Stimulated activated CD8-positive, alpha-beta memory T cell treated with anti-CD3 and anti-CD28 coated beads, Interleukin-7, amount 100 ng/mL, for 48 hours (primary cell): Measurements from ENCODE around the gene SLC6A3.
"Not testable (repeated sequence)": the region's sequence is repeated elsewhere in the genome, so short reads cannot be mapped to it uniquely, and the experiment has no call there.

Source experiments
- DNase-seq, 2 donors: peaks; one replicate each; pipeline ENCODE4 v3.0.0-alpha.2; 2020; ENCODE audit warnings: low read depth in 1 of 2; ENCODE audit errors: extremely low read depth in 1 of 2

SLC6A3 gene

DNA sequence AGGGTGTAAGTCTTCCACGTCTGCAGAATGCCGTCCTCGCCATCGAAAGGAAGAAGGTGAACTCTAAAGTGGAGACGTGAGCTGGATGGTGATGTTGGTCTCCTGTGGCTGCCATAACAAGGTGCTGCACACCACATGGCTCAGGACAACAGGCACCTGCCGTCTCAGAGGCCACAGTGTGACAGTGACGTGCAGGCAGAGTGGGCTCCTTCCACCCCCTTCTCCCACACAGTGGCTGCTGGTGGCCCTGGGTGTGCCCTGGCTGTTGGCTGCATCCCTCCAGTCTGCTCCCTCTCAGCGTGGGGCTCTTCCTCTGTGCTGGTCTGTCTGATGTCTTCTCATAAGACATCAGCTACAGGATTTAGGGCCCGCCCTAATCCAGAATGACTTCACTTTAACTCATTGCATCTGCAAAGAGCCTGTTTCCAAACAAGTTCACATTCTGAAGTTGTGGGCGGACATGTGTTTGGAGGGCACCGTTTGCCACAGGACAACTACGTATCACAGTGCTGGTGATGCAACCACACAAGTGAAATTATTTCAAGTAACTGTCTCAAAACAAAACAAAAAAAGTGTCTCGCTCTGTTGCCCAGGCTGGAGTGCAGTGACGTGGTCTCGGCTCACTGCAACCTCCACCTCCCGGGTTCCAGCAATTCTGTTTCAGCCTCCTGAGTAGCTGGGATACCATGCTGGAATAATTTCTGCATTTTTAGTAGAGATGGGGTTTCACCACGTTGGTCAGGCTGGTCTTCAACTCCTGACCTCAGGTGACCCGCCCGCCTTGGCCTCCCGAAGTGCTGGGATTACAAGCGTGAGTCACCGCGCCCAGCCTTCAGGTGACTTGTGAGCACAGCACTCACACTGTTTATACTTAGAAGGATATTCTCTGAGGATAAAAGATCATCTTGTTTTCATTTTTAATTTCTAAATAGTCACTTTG lies 69.1 kb downstream of the SLC6A3 start:
- no peak for DNase-seq

- no peak for DNase-seq
These were observed 70.6 kb downstream of the SLC6A3 start for GRCh38 chr5:1374679-1375055.

- no peak for DNase-seq
These were observed 71.1 kb downstream of the SLC6A3 start for GRCh38 chr5:1374030-1374678.

DNA sequence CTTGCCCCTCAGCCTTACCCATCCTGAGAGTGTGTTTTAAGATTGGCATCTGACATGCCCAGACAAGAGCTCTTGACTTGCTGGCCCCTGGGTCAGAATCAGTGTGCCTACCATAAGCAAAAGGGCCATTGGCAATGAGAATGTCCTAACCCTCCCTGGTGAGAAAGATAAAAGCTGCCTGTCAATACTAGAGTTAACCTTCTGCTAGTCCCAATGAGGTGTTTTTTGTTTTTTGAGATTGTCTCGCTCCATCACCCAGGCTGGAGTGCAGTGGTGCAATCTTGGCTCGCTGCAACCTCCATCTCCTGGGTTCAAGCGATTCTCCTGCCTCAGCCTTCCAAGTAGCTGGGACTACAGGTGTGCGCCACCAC lies 73.3 kb downstream of the SLC6A3 start:
- not testable (repeated sequence) for DNase-seq

GRCh38 chr5:1371218-1371971 lies 73.8 kb downstream of the SLC6A3 start:
- no peak for DNase-seq

DNA sequence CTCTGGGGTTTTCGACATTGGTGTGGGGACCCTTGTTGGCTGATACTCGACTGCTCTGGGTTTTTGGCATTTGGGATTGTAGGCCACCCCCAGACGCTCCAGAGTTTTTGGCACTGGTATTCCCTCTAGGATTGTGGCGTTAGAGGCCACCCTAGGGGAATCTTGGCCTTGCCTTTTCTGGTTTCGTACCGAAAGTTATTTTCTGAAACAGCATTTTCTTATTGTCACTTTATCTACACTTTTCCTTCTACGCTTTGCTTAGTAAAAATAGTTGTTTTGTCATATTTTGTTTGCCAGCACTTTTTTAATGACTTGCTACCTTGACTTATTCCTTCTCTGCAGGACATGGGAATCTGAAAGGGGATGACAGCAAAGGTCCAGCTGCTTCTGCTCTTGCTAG lies 75.2 kb downstream of the SLC6A3 start:
- DNase-seq = no peak

DNA sequence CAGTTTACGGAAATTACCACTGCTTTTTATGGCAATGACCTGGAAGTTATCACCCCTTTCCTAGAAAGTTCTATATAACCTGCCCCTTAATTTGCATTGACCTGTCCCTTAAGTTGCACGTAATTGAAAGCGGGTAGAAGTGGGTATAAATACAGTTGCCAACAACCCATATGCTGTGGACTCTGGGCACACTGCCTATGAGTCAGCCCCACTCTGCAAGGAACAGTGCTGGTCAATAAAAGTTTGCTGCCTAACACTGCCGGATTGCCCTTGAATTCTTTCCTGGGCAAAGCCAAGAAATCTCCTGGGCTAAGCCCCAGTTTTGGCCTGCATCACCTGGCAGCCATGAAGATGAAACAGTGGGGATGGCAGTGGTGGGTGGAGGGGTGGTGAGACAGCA lies 76.5 kb downstream of the SLC6A3 start:
- no peak for DNase-seq

DNA sequence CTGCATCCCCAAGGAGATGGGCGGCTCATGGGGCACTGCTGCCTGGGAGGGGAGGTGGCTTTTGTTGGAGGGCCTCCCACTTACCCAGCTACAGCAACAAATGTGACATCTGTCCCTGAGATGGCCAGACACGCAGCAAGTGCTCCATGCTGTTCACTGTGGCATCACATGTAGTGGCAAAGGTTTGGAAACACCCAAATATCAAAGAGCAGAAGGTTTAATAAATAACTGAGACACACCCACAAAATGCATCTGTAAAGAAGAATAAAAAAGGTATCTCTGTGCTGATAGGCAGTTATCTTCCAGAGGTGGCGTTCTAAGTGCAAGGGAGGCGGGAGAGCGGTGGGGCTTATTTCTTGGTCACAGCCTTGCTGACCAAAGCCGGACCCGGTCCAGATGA lies 77.0 kb downstream of the SLC6A3 start:
- DNase-seq = no peak

- no peak for DNase-seq
These were observed 78.1 kb downstream of the SLC6A3 start for GRCh38 chr5:1367149-1367548.

DNA sequence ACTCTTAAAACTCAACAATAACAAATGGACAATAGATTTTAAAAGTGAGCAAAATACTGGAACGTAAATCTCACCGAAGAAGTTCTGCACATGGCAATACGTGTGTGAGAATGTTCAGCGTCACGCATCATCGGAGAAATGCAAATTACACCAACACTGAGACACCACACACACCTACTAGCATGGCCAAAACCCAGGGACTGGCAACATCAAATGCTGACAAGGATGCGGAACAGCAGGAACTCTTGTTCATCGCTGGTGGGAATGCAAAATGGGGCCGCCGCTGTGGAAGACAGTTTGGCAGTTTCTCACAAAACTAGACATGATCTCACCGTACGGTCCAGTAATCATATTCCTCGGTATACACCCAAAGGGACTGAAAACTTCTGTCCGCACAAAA lies 78.7 kb downstream of the SLC6A3 start:
- DNase-seq = no peak

GRCh38 chr5:1364211-1364610 lies 81.0 kb downstream of the SLC6A3 start:
- DNase-seq = no peak

- no peak for DNase-seq
These were observed 81.7 kb downstream of the SLC6A3 start for GRCh38 chr5:1363581-1363980.

GRCh38 chr5:1363160-1363559 lies 82.1 kb downstream of the SLC6A3 start:
- no peak for DNase-seq

- DNase-seq = no peak
These were observed 82.8 kb downstream of the SLC6A3 start for GRCh38 chr5:1362242-1363015.

DNA sequence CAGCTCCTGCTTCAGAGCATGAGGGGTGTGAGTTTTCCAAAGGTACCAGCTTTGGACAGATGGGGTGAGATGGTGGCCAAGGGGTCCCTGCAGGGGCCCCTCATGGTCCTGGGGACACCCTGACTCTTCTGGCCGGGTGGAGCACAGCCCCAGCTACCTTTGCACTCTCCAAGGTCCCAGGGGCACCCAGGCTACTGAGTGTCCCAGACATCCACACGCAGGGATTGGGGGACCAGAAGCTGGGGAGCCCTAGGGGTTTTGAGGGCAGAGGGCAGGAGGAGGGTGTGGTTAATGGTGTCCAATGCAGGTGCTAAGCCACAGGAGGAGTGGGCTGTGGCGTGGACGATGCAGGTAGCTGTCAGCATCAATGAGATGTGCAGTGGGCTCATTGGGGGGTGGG lies 84.4 kb downstream of the SLC6A3 start:
- DNase-seq = no peak

GRCh38 chr5:1360367-1360766 lies 84.9 kb downstream of the SLC6A3 start:
- DNase-seq = not testable (repeated sequence)

DNA sequence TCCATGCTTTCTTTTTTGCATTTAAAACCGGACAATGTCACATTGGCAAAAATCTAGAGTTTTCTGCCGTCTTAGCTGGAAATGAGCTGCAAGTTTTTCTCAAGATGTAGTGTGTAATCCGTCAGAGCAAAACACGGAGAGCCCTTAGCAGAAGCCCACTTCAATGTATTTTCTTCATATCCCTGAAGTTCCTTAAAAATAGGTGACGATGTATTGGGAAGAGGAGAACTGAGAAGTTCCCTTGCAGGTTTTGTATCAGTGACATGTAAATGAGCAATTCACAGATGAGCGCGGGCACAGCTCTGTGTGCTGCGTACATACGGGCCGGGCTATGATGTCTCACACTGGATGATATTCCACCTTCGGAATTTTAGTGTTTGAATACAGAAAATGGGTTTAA lies 85.5 kb downstream of the SLC6A3 start:
- DNase-seq = no peak

DNA sequence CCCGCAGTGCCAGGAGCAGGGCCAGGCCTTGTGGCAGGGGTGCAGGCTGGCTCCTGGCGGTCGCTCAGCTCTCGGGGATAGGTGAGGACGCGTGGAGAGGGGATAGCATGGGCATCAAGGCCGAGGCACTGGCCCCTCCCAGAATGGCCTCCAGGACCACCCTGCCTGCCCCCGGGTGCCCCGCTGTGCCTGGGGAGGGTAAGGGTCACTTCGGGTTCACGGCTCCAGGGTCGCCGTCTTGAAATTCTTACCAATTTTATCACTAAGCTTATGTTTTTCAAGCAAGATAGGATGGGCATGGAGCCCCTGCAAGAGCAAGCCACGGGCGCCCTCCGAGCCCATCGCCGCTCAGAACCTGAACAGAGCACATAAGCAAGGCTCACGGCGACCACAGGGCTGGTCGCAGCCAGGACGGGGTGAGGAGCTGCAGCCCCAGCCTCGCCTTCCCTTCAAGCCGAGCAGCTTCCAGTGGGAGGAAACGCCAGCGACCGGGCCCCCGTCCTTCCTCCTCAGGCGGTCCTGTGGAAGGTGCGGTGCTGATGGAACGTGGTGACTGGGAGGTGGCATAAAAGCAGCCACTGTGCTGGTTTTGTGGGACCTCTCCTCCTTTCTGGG lies 86.1 kb downstream of the SLC6A3 start:
- DNase-seq = no peak

DNA sequence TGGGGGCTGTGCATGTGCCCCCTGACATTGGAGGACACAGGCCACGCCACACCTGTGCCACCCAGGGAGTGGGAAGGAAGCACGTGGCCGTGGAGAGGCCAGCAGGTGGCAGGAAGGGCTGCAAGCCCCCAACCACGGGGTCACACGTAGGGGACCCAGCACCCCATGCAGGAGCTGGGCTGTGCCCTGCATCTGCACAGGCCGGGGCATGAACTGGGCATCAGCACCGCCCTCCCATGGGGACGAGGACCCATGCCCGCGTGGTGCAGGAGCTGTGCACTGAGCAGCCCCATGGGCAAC lies 86.6 kb downstream of the SLC6A3 start:
- DNase-seq = no peak

GRCh38 chr5:1357946-1358725 lies 87.1 kb downstream of the SLC6A3 start:
- DNase-seq = no peak
